UCSD-AML1 (cell line): ENCODE results near the gene LEMD3.

Experiments
- DNase-seq: peaks from one replicate; lab custom pipeline; 2025; ENCODE audit not compliant: unreplicated experiment; lab: John Stamatoyannopoulos, UW

Gene LEMD3

GRCh38 chr12:65169320-65170208 is at the start of gene LEMD3:
TSS of gene LEMD3 (plus strand) at chr12:65169583. CDS start at chr12:65169597, 14 bp downstream.
- DNase-seq, result peak; percentile 90

GRCh38 chr12:65121049-65121955 is 48.1 kb upstream of the LEMD3 start, which contains the start of gene WIF1:
TSS of gene WIF1 (minus strand) at chr12:65121305. CDS start at chr12:65121191, 114 bp downstream.
- DNase-seq, result no peak

- no peak for DNase-seq
Measured at GRCh38 chr12:65121956-65122469, 47.4 kb upstream of the LEMD3 start.

GRCh38 chr12:65122703-65123102 is 46.7 kb upstream of the LEMD3 start:
- no peak for DNase-seq

GRCh38 chr12:65123435-65124063 is 45.8 kb upstream of the LEMD3 start:
- DNase-seq, result no peak

GRCh38 chr12:65125247-65125646 is 44.1 kb upstream of the LEMD3 start:
- DNase-seq, result no peak

GRCh38 chr12:65125975-65126374 is 43.4 kb upstream of the LEMD3 start:
- no peak for DNase-seq

- no peak for DNase-seq
Measured at GRCh38 chr12:65126482-65126881, 42.9 kb upstream of the LEMD3 start.

- no peak for DNase-seq
Measured at GRCh38 chr12:65133879-65134278, 35.5 kb upstream of the LEMD3 start.

GRCh38 chr12:65139389-65139788 is 30.0 kb upstream of the LEMD3 start:
- no peak for DNase-seq

- no peak for DNase-seq
Measured at GRCh38 chr12:65140738-65141137, 28.6 kb upstream of the LEMD3 start.

- no peak for DNase-seq
Measured at GRCh38 chr12:65147312-65147905, 22.0 kb upstream of the LEMD3 start.

GRCh38 chr12:65152012-65152411 is 17.4 kb upstream of the LEMD3 start:
- no peak for DNase-seq

- no peak for DNase-seq
Measured at GRCh38 chr12:65152596-65152995, 16.8 kb upstream of the LEMD3 start.

GRCh38 chr12:65155784-65156183 is 13.6 kb upstream of the LEMD3 start:
- no peak for DNase-seq

GRCh38 chr12:65156366-65156841 is 13.0 kb upstream of the LEMD3 start:
- DNase-seq, result peak; percentile 18

GRCh38 chr12:65157091-65157490 is 12.3 kb upstream of the LEMD3 start:
- no peak for DNase-seq

- no peak for DNase-seq
Measured at GRCh38 chr12:65162609-65163008, 6.8 kb upstream of the LEMD3 start.

GRCh38 chr12:65164244-65164643 is 5.1 kb upstream of the LEMD3 start:
- no peak for DNase-seq

- DNase-seq, result no peak
Measured at GRCh38 chr12:65164774-65165173, 4.6 kb upstream of the LEMD3 start.
